SIG-M5 (cell line): ENCODE measurements around the gene ABHD10.

ENCODE experiments used
- DNase-seq: peaks from one replicate; lab custom pipeline; 2025; lab: John Stamatoyannopoulos, UW

The ABHD10 gene

GRCh38 chr3:112001526-112001925 lies 22.7 kb downstream of the ABHD10 start:
- DNase-seq = no peak

GRCh38 chr3:112002096-112002971 lies 23.5 kb downstream of the ABHD10 start:
- no peak for DNase-seq

- no peak for DNase-seq
These were observed 24.7 kb downstream of the ABHD10 start for GRCh38 chr3:112003321-112004080.

- no peak for DNase-seq
These were observed 25.4 kb downstream of the ABHD10 start for GRCh38 chr3:112004187-112004586.

- DNase-seq = no peak
These were observed 25.8 kb downstream of the ABHD10 start for GRCh38 chr3:112004669-112005068.

GRCh38 chr3:112005091-112005672 lies 26.4 kb downstream of the ABHD10 start:
- DNase-seq = no peak

- DNase-seq = no peak
These were observed 28.8 kb downstream of the ABHD10 start for GRCh38 chr3:112007633-112008032.

- no peak for DNase-seq
These were observed 30.8 kb downstream of the ABHD10 start for GRCh38 chr3:112009670-112010069.

GRCh38 chr3:112010636-112011035 lies 31.8 kb downstream of the ABHD10 start:
- DNase-seq = no peak

GRCh38 chr3:112011376-112011940 lies 32.6 kb downstream of the ABHD10 start:
- DNase-seq = no peak

- no peak for DNase-seq
These were observed 33.6 kb downstream of the ABHD10 start for GRCh38 chr3:112012205-112012992.

- DNase-seq = no peak
These were observed 34.4 kb downstream of the ABHD10 start for GRCh38 chr3:112013058-112013783.

GRCh38 chr3:112013784-112014143 lies 34.9 kb downstream of the ABHD10 start:
- no peak for DNase-seq

GRCh38 chr3:112017091-112017490 lies 38.3 kb downstream of the ABHD10 start:
- no peak for DNase-seq

- no peak for DNase-seq
These were observed 39.9 kb downstream of the ABHD10 start for GRCh38 chr3:112018712-112019111.

GRCh38 chr3:112019716-112020115 lies 40.9 kb downstream of the ABHD10 start:
- no peak for DNase-seq

- no peak for DNase-seq
These were observed 41.9 kb downstream of the ABHD10 start for GRCh38 chr3:112020674-112021085.

GRCh38 chr3:112027142-112027541 lies 48.3 kb downstream of the ABHD10 start:
- DNase-seq = no peak

GRCh38 chr3:112027826-112028225 lies 49.0 kb downstream of the ABHD10 start:
- no peak for DNase-seq

GRCh38 chr3:112030901-112031300 lies 52.1 kb downstream of the ABHD10 start:
- no peak for DNase-seq

- no peak for DNase-seq
These were observed 53.4 kb downstream of the ABHD10 start for GRCh38 chr3:112032098-112032731.
